DOHH2 (cell line): ENCODE measurements around the gene PADI4.

ENCODE experiments used
- EZH2phosphoT487 ChIP-seq: fragments of 200-600 bp; sonication (generic); IDR thresholded peaks from 2 replicates; pipeline ENCODE4 v1.6.1; 2017; ENCODE audit warnings: borderline replicate concordance, mild to moderate bottlenecking, antibody characterized with exemption, low read length, moderate library complexity, mixed read lengths
- TF ChIP-seq, protein P1 (sequence below): fragments of 200-600 bp; sonication (generic); IDR thresholded peaks from one replicate; pipeline ENCODE4 v1.5.1; 2014; ENCODE audit warnings: antibody characterized with exemption, mild to moderate bottlenecking, low read depth, low read length; ENCODE audit not compliant: poor library complexity, severe bottlenecking

DNA sequence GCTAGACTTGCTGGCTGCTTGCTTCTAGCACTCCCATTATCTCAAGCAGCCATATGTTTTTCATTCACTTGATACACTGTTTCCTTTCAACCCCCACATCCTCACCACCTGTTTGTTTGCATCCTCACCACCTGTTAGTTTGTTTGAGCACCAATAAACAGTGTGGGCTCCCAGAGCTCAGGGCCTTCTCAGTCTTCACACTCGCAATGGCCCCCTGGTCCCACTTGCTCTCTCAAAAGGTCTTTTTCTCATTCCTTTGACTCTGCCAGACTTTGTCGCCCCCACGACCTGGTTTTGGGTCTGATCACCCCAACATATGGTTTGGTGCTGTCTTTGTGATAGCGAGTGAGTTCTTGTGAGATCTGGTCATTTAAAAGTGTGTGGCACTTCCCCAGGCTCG, 6.2 kb upstream of the PADI4 start:
- TF ChIP-seq, protein P1, sequence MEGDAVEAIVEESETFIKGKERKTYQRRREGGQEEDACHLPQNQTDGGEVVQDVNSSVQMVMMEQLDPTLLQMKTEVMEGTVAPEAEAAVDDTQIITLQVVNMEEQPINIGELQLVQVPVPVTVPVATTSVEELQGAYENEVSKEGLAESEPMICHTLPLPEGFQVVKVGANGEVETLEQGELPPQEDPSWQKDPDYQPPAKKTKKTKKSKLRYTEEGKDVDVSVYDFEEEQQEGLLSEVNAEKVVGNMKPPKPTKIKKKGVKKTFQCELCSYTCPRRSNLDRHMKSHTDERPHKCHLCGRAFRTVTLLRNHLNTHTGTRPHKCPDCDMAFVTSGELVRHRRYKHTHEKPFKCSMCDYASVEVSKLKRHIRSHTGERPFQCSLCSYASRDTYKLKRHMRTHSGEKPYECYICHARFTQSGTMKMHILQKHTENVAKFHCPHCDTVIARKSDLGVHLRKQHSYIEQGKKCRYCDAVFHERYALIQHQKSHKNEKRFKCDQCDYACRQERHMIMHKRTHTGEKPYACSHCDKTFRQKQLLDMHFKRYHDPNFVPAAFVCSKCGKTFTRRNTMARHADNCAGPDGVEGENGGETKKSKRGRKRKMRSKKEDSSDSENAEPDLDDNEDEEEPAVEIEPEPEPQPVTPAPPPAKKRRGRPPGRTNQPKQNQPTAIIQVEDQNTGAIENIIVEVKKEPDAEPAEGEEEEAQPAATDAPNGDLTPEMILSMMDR, result no peak
- TF ChIP-seq EZH2phosphoT487, result no peak
